GM12878 (cell line): ENCODE results near the gene MRPL38. TPM values are rescaled to one million over a fixed set of nuclear protein-coding genes. Genes with fewer than 3 reads are reported as not detected.

ENCODE experiments used
- ATAC-seq: fragments of 200-7000 bp; cut with Tn5 transposase; 3 replicates; pipeline ENCODE4 v1.9.1; 2020; ENCODE audit warnings: mild to moderate bottlenecking, moderate library complexity
- BruUV-seq: library from RNA; stranded (reverse); fragments of 400-500 nt; replicated peaks from 2 replicates; lab custom pipeline; 2021; lab: Mats Ljungman, UMichigan
- CTCF ChIA-PET: fragments of 300-600 bp; sonication (Branson Sonifier 250); formaldehyde crosslinking; extraction: SDS; loops from one replicate; lab custom pipeline; 2021; ENCODE audit warnings: inconsistent platforms; lab: Yijun Ruan, JAX
- POLR2A ChIA-PET: fragments of 350-600 bp; formaldehyde crosslinking; extraction: SDS; loops from one replicate; lab custom pipeline; 2021; ENCODE audit warnings: inconsistent platforms; lab: Charles Lee
- RAD21 ChIA-PET: fragments of 300-600 bp; sonication (Branson Sonifier 250); formaldehyde crosslinking; loops from one replicate; lab custom pipeline; 2023; ENCODE audit warnings: antibody characterized with exemption; ENCODE audit not compliant: unreplicated experiment; lab: Charles Lee
- SMC1A ChIA-PET: fragments of 300-600 bp; sonication (Branson Sonifier 250); formaldehyde crosslinking; loops from one replicate; lab custom pipeline; 2023; ENCODE audit not compliant: unreplicated experiment, uncharacterized antibody; lab: Charles Lee
- DNase-seq: peaks from one replicate; pipeline ENCODE4 v3.0.0-alpha.2; 2011; ENCODE audit warnings: low read depth, low spot score
- FAIRE-seq: peaks from 3 replicates; lab custom pipeline; 2011; peaks lifted over from hg19 to GRCh38; lab: Jason Lieb, UNC
- H2AFZ ChIP-seq: 2 replicates; pipeline ENCODE4 v1.6.0; 2011; ENCODE audit warnings: low read depth, low read length, control low read depth; ENCODE audit not compliant: control insufficient read depth
- H3K27ac ChIP-seq: 2 replicates; pipeline ENCODE4 v1.5.1; 2011; ENCODE audit warnings: control low read depth; ENCODE audit not compliant: control insufficient read depth, insufficient read depth
- H3K27me3 ChIP-seq, 2 experiments: replicated peaks in 1 of 2; 2 replicates each; pipeline versions ENCODE4 v1.6.0 to v1.6.1; 2011; ENCODE audit warnings: low read length in 1 of 2; ENCODE audit not compliant: control insufficient read depth in 2 of 2, insufficient read depth in 2 of 2
- H3K36me3 ChIP-seq, 2 experiments: 2 replicates each; pipeline ENCODE4 v1.5.1; 2011; ENCODE audit warnings: low read length in 1 of 2; ENCODE audit not compliant: control insufficient read depth in 2 of 2, insufficient read depth in 2 of 2
- H3K4me1 ChIP-seq: 2 replicates; pipeline ENCODE4 v1.6.1; 2011; ENCODE audit warnings: mild to moderate bottlenecking, low read length, moderate library complexity, mixed read lengths; ENCODE audit not compliant: control insufficient read depth, insufficient read depth
- H3K4me2 ChIP-seq: 2 replicates; pipeline ENCODE4 v1.6.0; 2011; ENCODE audit warnings: control low read depth; ENCODE audit not compliant: control insufficient read depth, insufficient read depth
- H3K4me3 ChIP-seq: fragments of 200-600 bp; sonication (generic); 2 replicates; pipeline ENCODE4 v1.5.1; 2016
- H3K79me2 ChIP-seq: 2 replicates; pipeline ENCODE4 v1.6.0; 2011; ENCODE audit warnings: low read length; ENCODE audit not compliant: control insufficient read depth, insufficient read depth
- H3K9ac ChIP-seq: 2 replicates; pipeline ENCODE4 v1.8.0; 2011; ENCODE audit warnings: low read length, control low read depth, mixed read lengths; ENCODE audit not compliant: control insufficient read depth, insufficient read depth
- H3K9me3 ChIP-seq: replicated peaks from 3 replicates; pipeline ENCODE4 v1.5.1; 2011; ENCODE audit warnings: mild to moderate bottlenecking, low read length; ENCODE audit not compliant: control insufficient read depth, insufficient read depth
- H4K20me1 ChIP-seq: 2 replicates; pipeline ENCODE4 v1.6.0; 2011; ENCODE audit not compliant: control insufficient read depth, insufficient read depth
- FOS ChIP-seq: IDR thresholded peaks from 3 replicates; pipeline ENCODE4 v1.6.1; 2011; ENCODE audit warnings: borderline replicate concordance; ENCODE audit not compliant: insufficient read length; ENCODE audit errors: extremely low read depth
- HDAC6 ChIP-seq: fragments of 200-600 bp; sonication (generic); IDR thresholded peaks from one replicate; pipeline ENCODE4 v1.8.0; 2017; ENCODE audit warnings: antibody characterized with exemption; ENCODE audit not compliant: unreplicated experiment
- IRF4 ChIP-seq: IDR thresholded peaks from 2 replicates; pipeline ENCODE4 v1.6.1; 2011; ENCODE audit warnings: low read depth, low read length
- MXI1 ChIP-seq: fragments of 150-350 bp; IDR thresholded peaks from 2 replicates; pipeline ENCODE4 v1.6.1; 2011; ENCODE audit warnings: low read depth, mild to moderate bottlenecking, inconsistent platforms, low read length, improper control_type of control experiment
- NR2C2 ChIP-seq: IDR thresholded peaks from 2 replicates; pipeline ENCODE4 v1.6.1; 2011; ENCODE audit warnings: borderline replicate concordance, low read depth; ENCODE audit not compliant: control insufficient read depth, insufficient read length
- NRF1 ChIP-seq: conservative IDR thresholded peaks from 2 replicates; pipeline ENCODE4 v1.6.1; 2011; ENCODE audit warnings: mild to moderate bottlenecking, low read depth, low read length, improper control_type of control experiment
- POLR2AphosphoS5 ChIP-seq: IDR thresholded peaks from 2 replicates; pipeline ENCODE4 v1.6.1; 2011; ENCODE audit warnings: mild to moderate bottlenecking, low read length, inconsistent platforms
- SIX5 ChIP-seq: IDR thresholded peaks from 2 replicates; pipeline ENCODE4 v1.6.1; 2011; ENCODE audit warnings: mild to moderate bottlenecking, low read depth, low read length, moderate library complexity; ENCODE audit not compliant: severe bottlenecking
- SPI1 ChIP-seq: IDR thresholded peaks from 2 replicates; pipeline ENCODE4 v1.6.1; 2011; ENCODE audit warnings: low read depth, mild to moderate bottlenecking, low read length, moderate library complexity, borderline replicate concordance; ENCODE audit not compliant: insufficient read depth
- ZNF384 ChIP-seq: IDR thresholded peaks from 2 replicates; pipeline ENCODE4 v1.6.1; 2012; ENCODE audit warnings: low read depth, mild to moderate bottlenecking, low read length, improper control_type of control experiment, borderline replicate concordance
- WGBS: methylation state at CpG from one replicate; pipeline ENCODE4 v1.1.6; 2016; ENCODE audit warnings: low lambda C conversion rate; ENCODE audit not compliant: insufficient replicate concordance, insufficient coverage; ENCODE audit errors: missing lambda C conversion rate; 5-methylcytosine and 5-hydroxymethylcytosine counted together
- in situ Hi-C: fragments of 300-500 bp; cut with MboI; formaldehyde crosslinking; loops from 9 replicates; pipeline ENCODE4 v1.14.3; 2018; ENCODE audit warnings: mixed read lengths
- intact Hi-C: fragments of 100-400 bp; cut with micrococcal nuclease; formaldehyde crosslinking; loops from one replicate; pipeline ENCODE4 v1.14.2; 2022; ENCODE audit not compliant: unreplicated experiment
- polyA plus RNA-seq, 11 experiments: library from polyadenylated mRNA; depleted of rRNA in 4 of 11; unstranded in 6 of 11; stranded (reverse) in 5 of 11; fragments of >200 nt; fragmentation: Nextera tagmentation in 4 of 11; fragmentation: Illumina TruSeq in 1 of 11; extraction: Ambion mirVana in 4 of 11; extraction: Trizol in 1 of 11; gene quantifications; 1 replicate in 1 of 11; 2 replicates in 10 of 11; pipeline versions ENCODE4 v1.2.1 to v1.2.3, GENCODE V29; 2011 to 2016; ENCODE audit warnings: inconsistent platforms in 2 of 11, missing spikeins in 2 of 11, low read depth in 1 of 11
- total RNA-seq, 4 experiments: library from RNA; depleted of rRNA in 3 of 4; stranded (reverse); fragments of >200 nt in 3 of 4; fragmentation: Illumina TruSeq in 1 of 4; extraction: Trizol in 1 of 4; gene quantifications; 2 replicates each; pipeline versions ENCODE4 v1.2.1 to v1.2.3, GENCODE V29; 2013 to 2021
- TF ChIP-seq, protein P1 (sequence below): fragments of 450-650 bp; IDR thresholded peaks from 2 replicates; pipeline ENCODE4 v1.6.1; 2017; ENCODE audit warnings: mild to moderate bottlenecking, moderate library complexity

MRPL38 gene
- total and polyA plus RNA-seq, 10 of the 15 experiments (the other 5 are each of a cell fraction or from before 2014, with no cell fraction given) = 6.6 to 205 (median 53.1) TPM

DNA sequence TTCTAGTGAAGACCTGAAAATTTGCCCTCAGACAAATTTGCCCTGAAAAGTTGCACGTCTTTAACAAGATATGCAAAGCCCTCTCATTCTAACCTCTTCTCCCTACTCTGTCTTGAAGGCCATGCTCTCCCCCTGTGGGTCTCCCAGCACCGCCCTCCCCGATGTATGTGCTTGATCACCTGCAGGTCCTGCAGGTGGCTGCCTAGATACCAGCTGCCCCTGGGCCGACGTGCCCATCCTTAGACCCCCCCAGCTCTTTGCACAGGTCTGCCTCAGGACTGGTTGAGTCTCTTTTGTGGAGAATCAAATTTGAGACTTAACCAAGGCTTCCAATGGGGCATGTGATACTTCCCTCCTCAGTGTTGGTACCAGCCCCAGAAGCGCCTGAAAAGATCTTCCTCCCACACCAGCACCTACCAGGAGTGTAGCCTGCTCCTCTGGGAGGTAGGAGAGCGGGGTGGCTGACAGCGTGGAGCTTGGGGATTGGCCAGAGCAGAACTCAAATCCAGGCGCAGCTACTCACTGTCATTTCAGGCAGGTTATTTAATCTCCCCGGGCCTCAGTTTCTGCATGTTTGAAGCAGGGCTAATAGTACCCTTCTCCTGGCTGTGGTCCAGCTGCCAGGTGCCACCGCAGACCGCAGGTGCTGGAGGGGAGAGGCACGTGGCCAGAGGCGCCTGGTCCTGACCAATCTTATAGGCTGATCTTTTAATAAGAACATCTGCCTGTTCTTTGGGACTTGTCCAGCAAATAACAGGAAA lies 4.5 kb upstream of the MRPL38 start:
- ChIA-PET RAD21 (interaction anchor here (1.6 to 1.8 kb wide), 2 partner anchors 94 to 105 kb away, joined by 4 read pairs; no protein-coding TSS in a partner anchor), SMC1A (interaction anchor here (0.9 to 1.1 kb wide), 4 partner anchors 88 to 198 kb away, joined by 3 to 5 read pairs (median 3); no protein-coding TSS in a partner anchor), POLR2A (interaction anchor here (0.5 kb wide), 2 partner anchors 22 to 406 kb away, joined by 5 to 6 read pairs; no protein-coding TSS in a partner anchor), CTCF (interaction anchor here (1.0 to 1.8 kb wide), 4 partner anchors 94 to 105 kb away, joined by 3 to 9 read pairs (median 5); no protein-coding TSS in a partner anchor)
- no peak overlapping the region for H3K9ac ChIP-seq
- 64% methylated on average over 14 of the region's 14 CpGs for WGBS
- TF ChIP-seq NR2C2 (no peak), FOS (no peak)
- ATAC-seq = no peak
- in situ Hi-C loops (loop anchor here (5.0 kb wide), 1 partner anchor 98 kb away; no protein-coding TSS in a partner anchor), intact Hi-C loops (no loop called here)
- no peaks in the 10 kb centered on the region for H3K36me3 ChIP-seq
- peaks cover 3% of the 10 kb centered on the region for H3K79me2 ChIP-seq
- no peak overlapping the region for H3K4me2 ChIP-seq
- no peaks in the 10 kb centered on the region for H3K4me1 ChIP-seq
- H3K4me3 ChIP-seq = no peak overlapping the region
- no peak overlapping the region for H2AFZ ChIP-seq
- no peak overlapping the region for H3K27ac ChIP-seq
- H3K9me3 ChIP-seq = no peaks in the 10 kb centered on the region
- BruUV-seq = no TSS peak
- no peak for FAIRE-seq
- no peaks in the 10 kb centered on the region for H4K20me1 ChIP-seq
- no peaks in the 10 kb centered on the region for H3K27me3 ChIP-seq
- no peak for DNase-seq

DNA sequence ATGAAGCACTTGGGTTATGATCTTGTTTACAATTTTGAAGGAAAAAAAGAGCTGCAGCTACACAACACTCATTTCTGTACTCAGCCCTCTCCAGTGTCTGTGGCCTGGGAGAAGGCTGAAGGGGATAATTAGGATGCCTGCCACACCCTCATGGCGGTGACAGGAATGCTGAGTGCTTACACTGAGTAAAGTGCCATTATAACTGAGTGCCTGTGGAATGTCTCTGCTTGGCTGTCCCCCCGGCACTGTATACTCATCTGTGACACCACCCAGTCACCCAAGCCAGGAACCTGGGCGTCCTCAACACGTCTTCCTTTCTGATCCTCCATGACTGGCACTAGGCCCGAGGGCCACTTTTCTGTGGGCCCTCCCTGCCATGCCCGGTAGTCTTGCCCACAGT lies 3.5 kb upstream of the MRPL38 start:
- ATAC-seq = no peak
- no peak overlapping the region for H3K4me3 ChIP-seq
- ChIA-PET CTCF (interaction anchor here (0.8 to 4.8 kb wide), 2 partner anchors 52 to 97 kb away, joined by 3 to 128 read pairs; partner anchors contain the start of gene CDK3), RAD21 (no interaction called here), POLR2A (interaction anchor here (1.6 kb wide), 1 partner anchor 95 kb away, joined by 3 read pairs; no protein-coding TSS in a partner anchor), SMC1A (no interaction called here)
- no peak overlapping the region for H3K27ac ChIP-seq
- H3K79me2 ChIP-seq = peaks cover 9% of the 10 kb centered on the region
- no peaks in the 10 kb centered on the region for H4K20me1 ChIP-seq
- no TSS peak for BruUV-seq
- H3K27me3 ChIP-seq = no peaks in the 10 kb centered on the region
- no peak for FAIRE-seq
- H3K4me1 ChIP-seq = no peaks in the 10 kb centered on the region; the same call in 1 of the 2 replicates
- H2AFZ ChIP-seq = no peak overlapping the region
- WGBS = 93% methylated on average over 6 of the region's 6 CpGs
- DNase-seq = no peak
- intact Hi-C loops = no loop called here
- no peak overlapping the region for H3K4me2 ChIP-seq
- no peaks in the 10 kb centered on the region for H3K9me3 ChIP-seq
- no peak overlapping the region for H3K9ac ChIP-seq
- in situ Hi-C loops = loop anchor here (5.0 kb wide), 1 partner anchor 99 kb away; no protein-coding TSS in a partner anchor
- no peaks in the 10 kb centered on the region for H3K36me3 ChIP-seq
- TF ChIP-seq ZNF384 (no peak), MXI1 (no peak), POLR2AphosphoS5 (no peak), HDAC6 (no peak), IRF4 (no peak), SIX5 (no peak), NRF1 (no peak), SPI1 (no peak)
- TF ChIP-seq, protein P1, sequence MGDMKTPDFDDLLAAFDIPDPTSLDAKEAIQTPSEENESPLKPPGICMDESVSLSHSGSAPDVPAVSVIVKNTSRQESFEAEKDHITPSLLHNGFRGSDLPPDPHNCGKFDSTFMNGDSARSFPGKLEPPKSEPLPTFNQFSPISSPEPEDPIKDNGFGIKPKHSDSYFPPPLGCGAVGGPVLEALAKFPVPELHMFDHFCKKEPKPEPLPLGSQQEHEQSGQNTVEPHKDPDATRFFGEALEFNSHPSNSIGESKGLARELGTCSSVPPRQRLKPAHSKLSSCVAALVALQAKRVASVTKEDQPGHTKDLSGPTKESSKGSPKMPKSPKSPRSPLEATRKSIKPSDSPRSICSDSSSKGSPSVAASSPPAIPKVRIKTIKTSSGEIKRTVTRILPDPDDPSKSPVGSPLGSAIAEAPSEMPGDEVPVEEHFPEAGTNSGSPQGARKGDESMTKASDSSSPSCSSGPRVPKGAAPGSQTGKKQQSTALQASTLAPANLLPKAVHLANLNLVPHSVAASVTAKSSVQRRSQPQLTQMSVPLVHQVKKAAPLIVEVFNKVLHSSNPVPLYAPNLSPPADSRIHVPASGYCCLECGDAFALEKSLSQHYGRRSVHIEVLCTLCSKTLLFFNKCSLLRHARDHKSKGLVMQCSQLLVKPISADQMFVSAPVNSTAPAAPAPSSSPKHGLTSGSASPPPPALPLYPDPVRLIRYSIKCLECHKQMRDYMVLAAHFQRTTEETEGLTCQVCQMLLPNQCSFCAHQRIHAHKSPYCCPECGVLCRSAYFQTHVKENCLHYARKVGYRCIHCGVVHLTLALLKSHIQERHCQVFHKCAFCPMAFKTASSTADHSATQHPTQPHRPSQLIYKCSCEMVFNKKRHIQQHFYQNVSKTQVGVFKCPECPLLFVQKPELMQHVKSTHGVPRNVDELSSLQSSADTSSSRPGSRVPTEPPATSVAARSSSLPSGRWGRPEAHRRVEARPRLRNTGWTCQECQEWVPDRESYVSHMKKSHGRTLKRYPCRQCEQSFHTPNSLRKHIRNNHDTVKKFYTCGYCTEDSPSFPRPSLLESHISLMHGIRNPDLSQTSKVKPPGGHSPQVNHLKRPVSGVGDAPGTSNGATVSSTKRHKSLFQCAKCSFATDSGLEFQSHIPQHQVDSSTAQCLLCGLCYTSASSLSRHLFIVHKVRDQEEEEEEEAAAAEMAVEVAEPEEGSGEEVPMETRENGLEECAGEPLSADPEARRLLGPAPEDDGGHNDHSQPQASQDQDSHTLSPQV = no peak
